Measurements from ENCODE around the gene TEX51.

Gene TEX51

GRCh38 chr2:126894082-126894481 lies 4.6 kb upstream of the TEX51 start:
- DNase-seq = no peak

- no peak for DNase-seq
Observed at GRCh38 chr2:126894585-126895182, 4.0 kb upstream of the TEX51 start.

GRCh38 chr2:126895336-126895735 lies 3.4 kb upstream of the TEX51 start:
- DNase-seq = no peak

GRCh38 chr2:126896471-126896870 lies 2.2 kb upstream of the TEX51 start:
- DNase-seq = no peak

GRCh38 chr2:126899616-126900185 lies 1.0 kb downstream of the TEX51 start:
- DNase-seq = no peak

- DNase-seq = no peak
Observed at GRCh38 chr2:126900646-126901319, 2.1 kb downstream of the TEX51 start.

- DNase-seq = no peak
Observed at GRCh38 chr2:126901459-126901858, 2.8 kb downstream of the TEX51 start.

GRCh38 chr2:126902152-126902835 lies 3.6 kb downstream of the TEX51 start:
- no peak for DNase-seq

GRCh38 chr2:126902859-126903258 lies 4.2 kb downstream of the TEX51 start:
- no peak for DNase-seq

GRCh38 chr2:126905991-126906390 lies 7.3 kb downstream of the TEX51 start:
- no peak for DNase-seq

- no peak for DNase-seq
Observed at GRCh38 chr2:126906781-126907180, 8.1 kb downstream of the TEX51 start.

GRCh38 chr2:126907671-126908070 lies 9.0 kb downstream of the TEX51 start:
- DNase-seq = no peak

GRCh38 chr2:126908721-126909177 lies 10.1 kb downstream of the TEX51 start:
- no peak for DNase-seq

GRCh38 chr2:126909366-126909765 lies 10.7 kb downstream of the TEX51 start:
- no peak for DNase-seq

- DNase-seq = no peak
Observed at GRCh38 chr2:126909781-126910180, 11.1 kb downstream of the TEX51 start.

GRCh38 chr2:126910637-126911036 lies 11.9 kb downstream of the TEX51 start:
- no peak for DNase-seq

- DNase-seq = no peak
Observed at GRCh38 chr2:126911111-126911796, 12.6 kb downstream of the TEX51 start.

- no peak for DNase-seq
Observed at GRCh38 chr2:126912201-126912600, 13.5 kb downstream of the TEX51 start.

- no peak for DNase-seq
Observed at GRCh38 chr2:126913329-126913728, 14.6 kb downstream of the TEX51 start.

GRCh38 chr2:126913881-126914615 lies 15.4 kb downstream of the TEX51 start:
- DNase-seq = no peak

GRCh38 chr2:126914811-126915500 lies 16.3 kb downstream of the TEX51 start:
- no peak for DNase-seq

GRCh38 chr2:126915903-126916302 lies 17.2 kb downstream of the TEX51 start:
- DNase-seq = no peak
